ENCODE results near the gene ULK4. TPM values are rescaled to one million over a fixed set of nuclear protein-coding genes. Genes with fewer than 3 reads are reported as not detected.

ULK4 gene
- total RNA-seq, 1 experiment from 2014 or later, result 8.7 TPM

- Histone ChIP-seq H3K9me2 (ENCODE audit: insufficient read depth) (no peaks in the 10 kb centered on the region), H3F3A (ENCODE audit: insufficient read depth, low read depth) (peaks cover 15% of the 10 kb centered on the region; the same call in 1 of the 2 replicates), H2AFZ (no peak overlapping the region), H3K9me3 (ENCODE audit: insufficient read depth, low read depth) (no peaks in the 10 kb centered on the region), H3K4me2 (no peak overlapping the region), H3K27me3 (ENCODE audit: insufficient read depth, low read depth) (no peaks in the 10 kb centered on the region), H4K20me1 (ENCODE audit: insufficient read depth) (peaks cover 4% of the 10 kb centered on the region; the same call in 1 of the 2 replicates), H3K4me1 (replicated peaks; ENCODE audit: insufficient read depth) (no peaks in the 10 kb centered on the region), H3K36me3 (ENCODE audit: low read depth) (peaks cover 23% of the 10 kb centered on the region), H3K27ac (no peak overlapping the region), H3K4me3 (no peak overlapping the region), H3K79me2 (ENCODE audit: low read depth) (no peaks in the 10 kb centered on the region)
- intact Hi-C loops (cut with micrococcal nuclease; ENCODE audit: unreplicated experiment), result no loop called here
- CTCF ChIA-PET, result no interaction called here
- DNase-seq, result no peak
- POLR2A ChIA-PET (ENCODE audit: unreplicated experiment), result no interaction called here
- TF ChIP-seq CTCF (conservative IDR thresholded peaks at IDR 0.05), result no peak
- TF ChIP-seq EZH2 (IDR thresholded peaks at IDR 0.05; ENCODE audit: low read depth), result no peak
- no TSS peak for BruUV-seq (replicated peaks)
Measured at GRCh38 chr3:41243183-41243582, 718.7 kb downstream of the ULK4 start.

- peaks cover 19% of the 10 kb centered on the region; the same call in 1 of the 2 replicates for H3F3A ChIP-seq (ENCODE audit: insufficient read depth, low read depth)
- no peak overlapping the region for H3K4me3 ChIP-seq
- H3K4me1 ChIP-seq (replicated peaks; ENCODE audit: insufficient read depth), result no peaks in the 10 kb centered on the region
- POLR2A ChIA-PET (ENCODE audit: unreplicated experiment), result no interaction called here
- peaks cover 4% of the 10 kb centered on the region; the same call in 1 of the 2 replicates for H4K20me1 ChIP-seq (ENCODE audit: insufficient read depth)
- CTCF ChIA-PET, result no interaction called here
- no peak overlapping the region for H3K4me2 ChIP-seq
- no peak for DNase-seq
- no TSS peak for BruUV-seq (replicated peaks)
- no peaks in the 10 kb centered on the region for H3K27me3 ChIP-seq (ENCODE audit: insufficient read depth, low read depth)
- H3K9me2 ChIP-seq (ENCODE audit: insufficient read depth), result no peaks in the 10 kb centered on the region
- no peak overlapping the region for H3K27ac ChIP-seq
- TF ChIP-seq CTCF (conservative IDR thresholded peaks at IDR 0.05) (no peak), EZH2 (IDR thresholded peaks at IDR 0.05; ENCODE audit: low read depth) (no peak)
- H2AFZ ChIP-seq, result no peak overlapping the region
- H3K79me2 ChIP-seq (ENCODE audit: low read depth), result no peaks in the 10 kb centered on the region
- H3K36me3 ChIP-seq (ENCODE audit: low read depth), result peaks cover 34% of the 10 kb centered on the region
- no peaks in the 10 kb centered on the region for H3K9me3 ChIP-seq (ENCODE audit: insufficient read depth, low read depth)
- intact Hi-C loops (cut with micrococcal nuclease; ENCODE audit: unreplicated experiment), result no loop called here
Measured at GRCh38 chr3:41241800-41242571, 719.9 kb downstream of the ULK4 start.

GRCh38 chr3:41241161-41241560 lies 720.7 kb downstream of the ULK4 start:
- no peaks in the 10 kb centered on the region for H3K9me2 ChIP-seq (ENCODE audit: insufficient read depth)
- no peaks in the 10 kb centered on the region for H3K9me3 ChIP-seq (ENCODE audit: insufficient read depth, low read depth)
- H3K4me3 ChIP-seq, result no peak overlapping the region
- no peaks in the 10 kb centered on the region for H3K79me2 ChIP-seq (ENCODE audit: low read depth)
- CTCF ChIA-PET, result no interaction called here
- no peak overlapping the region for H3K4me2 ChIP-seq
- H2AFZ ChIP-seq, result no peak overlapping the region
- H3K36me3 ChIP-seq (ENCODE audit: low read depth), result peaks cover 42% of the 10 kb centered on the region
- DNase-seq, result no peak
- POLR2A ChIA-PET (ENCODE audit: unreplicated experiment), result interaction anchor here (0.7 kb wide), 1 partner anchor 14 kb away, joined by 3 read pairs; no protein-coding TSS in a partner anchor
- intact Hi-C loops (cut with micrococcal nuclease; ENCODE audit: unreplicated experiment), result no loop called here
- H3K27me3 ChIP-seq (ENCODE audit: insufficient read depth, low read depth), result no peaks in the 10 kb centered on the region
- H3K27ac ChIP-seq, result no peak overlapping the region
- H3F3A ChIP-seq (ENCODE audit: insufficient read depth, low read depth), result peaks cover 24% of the 10 kb centered on the region; the same call in 1 of the 2 replicates
- no peak for TF ChIP-seq EZH2 (IDR thresholded peaks at IDR 0.05; ENCODE audit: low read depth)
- no peak for TF ChIP-seq CTCF (conservative IDR thresholded peaks at IDR 0.05)
- peaks cover 4% of the 10 kb centered on the region; the same call in 1 of the 2 replicates for H4K20me1 ChIP-seq (ENCODE audit: insufficient read depth)
- H3K4me1 ChIP-seq (replicated peaks; ENCODE audit: insufficient read depth), result no peaks in the 10 kb centered on the region
- no TSS peak for BruUV-seq (replicated peaks)
